Muscle of leg (tissue), 11 donors: ENCODE data around the gene CHRM4. TPM values are rescaled to one million over a fixed set of nuclear protein-coding genes. Genes with fewer than 3 reads are reported as not detected.

Experiments
- DNase-seq: peaks from one replicate; pipeline ENCODE4 v3.0.0; 2013
- H3K27ac ChIP-seq: one replicate; pipeline ENCODE4 v1.5.1; 2013; ENCODE audit warnings: mild to moderate bottlenecking, low read length, control low read depth
- H3K27me3 ChIP-seq: one replicate; pipeline ENCODE4 v1.6.1; 2013; ENCODE audit warnings: low read length; ENCODE audit not compliant: control insufficient read depth, insufficient read depth
- H3K36me3 ChIP-seq: one replicate; pipeline ENCODE4 v1.6.1; 2013; ENCODE audit warnings: low read length; ENCODE audit not compliant: control insufficient read depth, insufficient read depth
- H3K4me1 ChIP-seq: one replicate; pipeline ENCODE4 v1.6.1; 2013; ENCODE audit warnings: low read length; ENCODE audit not compliant: control insufficient read depth, insufficient read depth
- H3K4me3 ChIP-seq: one replicate; pipeline ENCODE4 v1.5.1; 2013; ENCODE audit warnings: low read length, control low read depth
- H3K9me3 ChIP-seq: replicated peaks from 2 replicates; pipeline ENCODE4 v1.6.1; 2013; ENCODE audit warnings: low read depth, low read length; ENCODE audit not compliant: control insufficient read depth
- WGBS: methylation state at CpG from one replicate; pipeline ENCODE4 v1.1.5; 2013; ENCODE audit warnings: missing lambda C conversion rate; ENCODE audit not compliant: insufficient coverage; 5-methylcytosine and 5-hydroxymethylcytosine counted together
- polyA plus RNA-seq, 8 donors: library from polyadenylated mRNA; unstranded; fragments of 120-200 nt; gene quantifications; one replicate each; pipeline versions ENCODE4 v1.2.1 to v1.2.3, GENCODE V29; 2013; ENCODE audit warnings: inconsistent platforms in 1 of 8, low replicate concordance in 1 of 8; ENCODE audit not compliant: insufficient read length in 8 of 8, insufficient read depth in 1 of 8
- total RNA-seq: library from RNA; stranded (reverse); fragments of 120-200 nt; gene quantifications from one replicate; pipeline ENCODE4 v1.2.4, GENCODE V29; 2013

Gene CHRM4
- total and polyA plus RNA-seq, 9 donors, result 0.12 to 0.22 (median 0.13) TPM; not detected in 5

DNA sequence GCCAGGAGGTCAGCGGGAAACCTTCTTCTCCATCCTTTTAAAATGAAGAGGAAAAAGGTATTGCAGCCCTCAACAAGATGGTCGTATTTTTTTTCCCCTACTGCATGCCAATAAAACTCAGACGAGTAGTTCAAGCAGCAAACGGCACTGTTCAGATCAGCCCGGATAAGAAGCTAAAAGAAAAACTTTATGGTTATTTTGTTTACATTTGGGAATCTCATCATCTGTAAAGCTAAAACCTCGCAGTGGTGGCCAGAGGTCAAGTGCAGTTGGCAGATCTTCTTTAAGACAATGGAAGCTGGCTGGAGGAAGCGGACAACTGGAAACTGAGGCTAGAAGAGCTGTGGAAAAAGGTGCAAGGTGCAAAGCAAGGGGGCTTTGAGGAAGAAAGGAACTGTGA, 31.0 kb upstream of the CHRM4 start:
- WGBS, result 58% methylated on average over 2 of the region's 7 CpGs
- no peak for DNase-seq
- H3K27me3 ChIP-seq, result no peaks in the 10 kb centered on the region
- H3K36me3 ChIP-seq, result peaks cover 29% of the 10 kb centered on the region
- no peaks in the 10 kb centered on the region for H3K9me3 ChIP-seq
- H3K4me1 ChIP-seq, result no peaks in the 10 kb centered on the region
- no peak overlapping the region for H3K27ac ChIP-seq
- H3K4me3 ChIP-seq, result no peak overlapping the region

DNA sequence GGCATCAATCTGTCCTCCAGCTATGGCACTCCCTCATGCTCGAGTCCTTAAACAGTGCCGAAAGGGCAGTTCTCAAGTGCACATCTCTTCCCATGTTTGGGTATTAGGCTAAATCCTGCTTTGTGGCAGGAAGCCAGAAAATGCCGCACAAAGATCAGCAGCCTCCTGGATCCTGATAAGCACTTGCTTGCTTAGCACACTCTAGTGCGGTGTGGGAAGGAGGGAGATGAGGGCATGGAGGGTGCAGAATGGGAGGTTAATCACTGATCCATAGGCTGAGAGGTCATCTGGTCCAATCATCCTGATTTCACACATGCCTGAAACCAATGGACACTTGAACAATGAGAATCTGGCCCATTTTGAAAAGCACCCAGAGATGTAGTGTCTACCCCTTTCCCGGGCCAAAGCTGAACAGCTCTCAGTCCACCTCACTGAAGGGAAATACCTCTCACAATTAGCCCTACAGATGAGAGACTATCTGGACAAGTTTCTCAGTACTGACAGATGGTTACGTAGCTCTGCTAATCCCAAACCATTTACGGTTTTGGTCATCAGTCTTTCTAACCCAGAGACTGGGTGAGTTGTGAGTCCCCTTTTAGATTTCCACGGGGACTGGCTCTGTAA, 29.8 kb upstream of the CHRM4 start:
- H3K36me3 ChIP-seq, result peaks cover 35% of the 10 kb centered on the region
- H3K4me1 ChIP-seq, result no peaks in the 10 kb centered on the region
- H3K4me3 ChIP-seq, result no peak overlapping the region
- no peaks in the 10 kb centered on the region for H3K9me3 ChIP-seq
- H3K27ac ChIP-seq, result no peak overlapping the region
- H3K27me3 ChIP-seq, result no peaks in the 10 kb centered on the region
- 81% methylated on average over 6 of the region's 8 CpGs for WGBS
- DNase-seq, result no peak

DNA sequence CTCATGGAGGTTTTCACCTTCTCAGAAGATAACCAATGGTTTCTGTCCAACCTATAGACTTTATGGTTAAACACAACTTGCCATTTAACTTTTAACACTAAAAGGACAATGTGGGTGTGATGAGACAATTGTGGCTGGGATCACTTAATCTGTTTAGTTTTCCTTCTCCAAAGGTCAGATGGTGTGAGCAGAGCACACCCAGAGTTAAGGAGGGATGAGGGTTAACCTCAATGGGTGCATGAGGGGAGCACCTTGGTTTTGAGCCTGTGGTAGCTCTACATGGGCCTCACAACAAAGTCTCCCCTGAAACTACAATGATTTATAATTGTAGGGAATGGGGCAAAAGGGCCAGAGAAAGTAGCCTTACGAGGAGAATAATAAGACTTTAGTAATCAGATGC, 28.9 kb upstream of the CHRM4 start:
- Histone ChIP-seq H3K4me3 (no peak overlapping the region), H3K9me3 (no peaks in the 10 kb centered on the region), H3K36me3 (peaks cover 39% of the 10 kb centered on the region), H3K27me3 (no peaks in the 10 kb centered on the region), H3K4me1 (no peaks in the 10 kb centered on the region), H3K27ac (no peak overlapping the region)
- no peak for DNase-seq
- no CpG with 5 or more reads among the region's 1 CpG for WGBS

DNA sequence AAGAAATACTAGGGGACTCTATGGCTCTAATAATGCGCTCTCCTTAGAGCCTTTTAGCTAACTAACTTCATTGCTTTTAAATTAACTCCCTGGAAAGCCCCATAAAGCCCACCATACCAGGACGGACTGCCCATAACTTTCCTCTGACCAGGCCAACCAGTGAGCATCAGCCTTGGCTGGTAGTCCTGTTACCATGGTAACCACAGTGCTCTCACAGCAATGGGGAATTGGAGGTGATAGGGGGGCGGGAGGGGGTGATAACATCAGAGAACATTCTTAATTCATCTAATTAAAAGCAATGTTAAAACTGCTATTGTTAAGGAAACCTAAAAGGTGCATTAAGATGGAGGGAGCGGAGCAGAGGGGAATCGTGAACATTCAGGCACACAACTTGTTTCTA, 27.2 kb upstream of the CHRM4 start:
- Histone ChIP-seq H3K27me3 (no peaks in the 10 kb centered on the region), H3K4me1 (peaks cover 6% of the 10 kb centered on the region), H3K36me3 (peaks cover 46% of the 10 kb centered on the region), H3K9me3 (no peaks in the 10 kb centered on the region), H3K4me3 (no peak overlapping the region), H3K27ac (no peak overlapping the region)
- DNase-seq, result no peak
- WGBS, result no CpG with 5 or more reads among the region's 5 CpGs

DNA sequence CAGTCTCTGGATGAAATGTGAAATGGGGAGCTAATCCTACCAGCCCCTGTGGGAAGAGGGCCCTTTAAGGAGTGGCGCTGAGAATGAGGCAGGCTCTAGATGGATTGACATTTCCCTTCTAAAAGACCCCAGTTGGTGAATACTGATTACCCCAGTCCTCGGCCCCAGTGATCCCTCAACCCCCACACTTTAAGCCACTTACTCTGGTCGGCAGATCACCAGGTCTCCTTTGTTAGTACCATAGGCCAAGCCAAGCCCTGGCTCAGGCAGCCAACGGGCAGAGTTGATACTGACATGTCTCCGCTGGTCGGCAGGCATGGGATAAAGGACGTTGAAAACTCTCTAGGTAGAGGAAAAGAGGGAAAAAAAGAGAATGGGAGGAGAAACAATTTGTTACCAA, 26.1 kb upstream of the CHRM4 start:
- peaks cover 47% of the 10 kb centered on the region for H3K36me3 ChIP-seq
- H3K27ac ChIP-seq, result no peak overlapping the region
- H3K4me3 ChIP-seq, result no peak overlapping the region
- 28% methylated on average over 2 of the region's 7 CpGs for WGBS
- H3K27me3 ChIP-seq, result no peaks in the 10 kb centered on the region
- H3K4me1 ChIP-seq, result peaks cover 6% of the 10 kb centered on the region
- no peaks in the 10 kb centered on the region for H3K9me3 ChIP-seq
- DNase-seq, result no peak

DNA sequence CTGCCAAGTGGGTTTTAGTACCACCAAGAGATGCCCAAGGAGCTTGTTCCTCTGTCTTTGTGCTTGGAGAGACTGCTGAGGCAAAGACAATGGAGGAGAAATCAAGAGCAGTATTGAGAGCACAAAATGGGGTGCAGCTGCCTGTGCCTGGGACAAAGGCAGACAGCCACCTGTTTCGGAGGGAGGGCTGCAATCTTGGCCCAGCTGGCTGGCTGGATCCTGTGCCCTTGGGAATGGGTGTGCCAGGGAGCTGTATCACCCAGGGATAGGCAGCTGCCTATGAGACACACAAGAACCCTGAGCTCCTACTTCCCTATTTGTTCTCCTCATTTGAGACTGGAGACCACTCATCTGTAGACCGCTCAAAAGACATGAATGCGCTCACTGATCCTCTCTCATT, 23.3 kb upstream of the CHRM4 start:
- no peaks in the 10 kb centered on the region for H3K27me3 ChIP-seq
- 45% methylated on average over 1 of the region's 3 CpGs for WGBS
- peaks cover 38% of the 10 kb centered on the region for H3K36me3 ChIP-seq
- H3K4me3 ChIP-seq, result no peak overlapping the region
- DNase-seq, result no peak
- no peak overlapping the region for H3K27ac ChIP-seq
- no peaks in the 10 kb centered on the region for H3K9me3 ChIP-seq
- peaks cover 6% of the 10 kb centered on the region for H3K4me1 ChIP-seq

DNA sequence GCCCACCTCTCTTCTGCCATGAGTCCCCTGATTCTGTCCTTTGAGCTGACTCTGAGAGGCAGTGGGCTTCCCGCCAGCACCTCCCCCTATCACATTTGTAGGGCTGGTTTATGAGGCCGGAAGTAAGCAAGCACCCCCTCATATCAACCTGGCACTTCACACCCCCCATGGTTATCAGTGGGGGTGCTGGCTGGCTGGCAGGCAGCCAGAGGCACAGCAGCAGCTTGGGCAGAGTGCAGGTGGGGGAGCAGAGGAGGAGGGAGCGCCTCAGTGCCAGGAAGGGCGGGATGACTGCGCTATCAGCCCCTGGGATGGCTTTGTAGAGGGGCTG, 22.9 kb upstream of the CHRM4 start:
- H3K27ac ChIP-seq, result no peak overlapping the region
- H3K9me3 ChIP-seq, result no peaks in the 10 kb centered on the region
- peaks cover 41% of the 10 kb centered on the region for H3K36me3 ChIP-seq
- no peaks in the 10 kb centered on the region for H3K27me3 ChIP-seq
- DNase-seq, result no peak
- peaks cover 6% of the 10 kb centered on the region for H3K4me1 ChIP-seq
- no peak overlapping the region for H3K4me3 ChIP-seq
- 88% methylated on average over 3 of the region's 5 CpGs for WGBS

DNA sequence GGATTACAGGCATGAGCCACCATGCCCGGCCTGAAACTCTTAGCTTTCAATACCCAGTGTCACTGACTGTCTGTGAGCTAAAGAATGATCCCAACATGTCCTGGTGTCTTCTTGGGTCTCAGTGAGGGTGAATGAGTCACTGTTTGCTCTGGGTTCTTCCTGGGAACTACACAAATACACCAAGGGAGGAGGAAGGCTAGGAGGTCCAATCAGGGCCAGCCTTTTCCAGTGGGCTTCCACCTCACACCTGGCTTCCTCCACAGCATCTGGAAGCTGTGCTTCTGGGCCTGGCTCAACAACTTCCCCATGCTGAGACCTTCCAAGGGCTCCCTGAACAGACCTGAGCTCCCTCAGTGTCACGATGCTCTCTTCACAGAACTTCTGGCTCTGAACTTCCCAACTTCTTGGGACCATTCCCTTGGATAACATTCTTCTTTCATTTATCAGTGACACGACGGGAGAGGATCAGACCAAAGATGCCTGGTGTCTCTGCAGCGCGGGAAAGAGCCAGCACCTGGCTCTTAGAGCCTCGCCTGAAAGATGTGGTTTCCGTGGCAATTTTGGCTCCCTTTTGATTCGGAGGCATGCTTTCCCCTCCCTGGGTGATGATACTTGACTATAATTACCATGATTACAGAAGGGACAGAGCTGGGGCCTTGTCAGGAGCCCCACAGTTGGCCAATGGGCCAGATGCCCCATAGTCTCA, 22.3 kb upstream of the CHRM4 start:
- Histone ChIP-seq H3K27ac (no peak overlapping the region), H3K9me3 (no peaks in the 10 kb centered on the region), H3K4me3 (no peak overlapping the region), H3K27me3 (no peaks in the 10 kb centered on the region), H3K4me1 (peaks cover 6% of the 10 kb centered on the region), H3K36me3 (peaks cover 42% of the 10 kb centered on the region)
- 91% methylated on average over 8 of the region's 9 CpGs for WGBS
- DNase-seq, result no peak

DNA sequence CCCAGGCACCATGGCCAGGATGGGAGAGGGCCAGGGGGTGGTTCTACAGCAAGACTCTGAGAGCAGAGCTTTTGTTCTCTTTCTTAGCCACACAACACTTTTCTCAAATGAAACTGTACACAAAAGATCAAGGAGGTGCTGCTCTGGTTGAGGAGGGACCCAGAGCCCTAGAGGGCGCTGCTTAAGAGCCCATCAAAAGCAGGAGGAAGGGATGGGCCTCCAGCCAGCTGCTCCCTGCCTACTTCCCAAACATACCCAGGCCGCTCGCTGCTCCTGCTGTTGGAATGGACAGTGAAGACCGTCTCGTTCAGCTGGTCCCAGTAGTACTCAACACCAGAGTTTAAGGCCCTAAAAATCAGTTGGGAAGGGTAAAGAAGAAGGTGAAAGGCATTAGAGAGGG, 18.4 kb upstream of the CHRM4 start:
- no peaks in the 10 kb centered on the region for H3K27me3 ChIP-seq
- no peak overlapping the region for H3K4me3 ChIP-seq
- no peak for DNase-seq
- peaks cover 5% of the 10 kb centered on the region for H3K4me1 ChIP-seq
- no peaks in the 10 kb centered on the region for H3K9me3 ChIP-seq
- WGBS, result no CpG with 5 or more reads among the region's 5 CpGs
- no peak overlapping the region for H3K27ac ChIP-seq
- H3K36me3 ChIP-seq, result peaks cover 50% of the 10 kb centered on the region

DNA sequence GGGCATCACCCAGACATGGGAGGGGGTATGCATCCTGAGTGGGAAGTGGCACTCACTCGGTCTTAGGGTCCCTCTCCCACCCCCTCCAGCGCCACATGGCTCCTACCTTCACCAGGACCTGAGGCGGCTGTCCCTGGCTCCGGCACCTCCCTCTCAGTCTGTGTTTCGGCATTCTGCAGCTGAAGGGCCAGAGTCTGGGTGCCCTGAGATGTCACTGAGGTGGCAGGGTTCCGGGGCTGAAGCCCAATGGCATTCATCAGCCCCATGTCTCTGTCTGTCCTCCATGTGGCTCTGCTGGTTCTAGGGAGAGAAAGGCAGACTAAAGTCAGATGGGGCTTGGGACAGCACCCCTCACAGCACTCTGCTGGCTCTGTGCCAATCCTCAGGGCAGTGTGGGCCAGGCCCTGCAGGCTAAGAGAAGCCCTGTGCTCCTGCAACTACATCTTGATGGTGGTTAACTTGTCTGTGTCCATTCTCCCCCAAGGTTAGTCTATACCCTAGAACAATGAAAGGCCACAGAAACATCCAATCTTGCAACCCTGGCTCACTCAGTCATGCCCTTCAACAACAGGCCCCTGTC, 16.9 kb upstream of the CHRM4 start:
- H3K27me3 ChIP-seq, result no peaks in the 10 kb centered on the region
- no peak overlapping the region for H3K27ac ChIP-seq
- no peak for DNase-seq
- H3K36me3 ChIP-seq, result peaks cover 52% of the 10 kb centered on the region
- H3K4me3 ChIP-seq, result no peak overlapping the region
- 96% methylated on average over 5 of the region's 6 CpGs for WGBS
- H3K4me1 ChIP-seq, result no peaks in the 10 kb centered on the region
- no peaks in the 10 kb centered on the region for H3K9me3 ChIP-seq
